ENCODE measurements around the gene AFF4. TPM values are rescaled to one million over a fixed set of nuclear protein-coding genes. Genes with fewer than 3 reads are reported as not detected.
A peak's percentile ranks its signal among the peaks of the same experiment; 100 is the strongest.

AFF4 gene
- total RNA-seq, 4 donors from 2014 or later: 47.6 to 109 (median 72.6) TPM

DNA sequence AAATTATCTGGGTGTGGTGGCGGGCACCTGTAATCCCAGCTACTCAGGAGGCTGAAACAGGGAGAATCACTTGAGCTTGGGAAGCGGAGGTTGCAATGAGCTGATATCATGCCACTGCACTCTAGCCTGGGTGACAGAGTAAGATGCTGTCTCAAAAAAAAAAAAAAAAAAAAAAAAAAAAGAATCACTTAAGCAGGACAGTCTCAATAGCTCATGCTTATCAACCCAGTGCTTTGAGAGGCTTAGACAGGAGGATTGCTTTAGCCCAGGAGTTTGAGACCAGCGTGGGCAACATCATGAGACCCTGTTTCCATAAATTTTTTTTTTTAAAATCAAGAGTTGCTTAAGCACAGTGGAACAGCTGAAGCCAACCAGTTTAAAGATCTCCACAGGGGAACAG, 47.3 kb downstream of the AFF4 start:
- DNase-seq: no peak
- Histone ChIP-seq H3K36me3 (peaks cover 0 to 56% (median 3%) of the 10 kb centered on the region in 3 donors), H3K4me1 (no peaks in the 10 kb centered on the region), H3K4me3 (no peak overlapping the region), H3K27ac (no peak overlapping the region), H3K9me3 (no peaks in the 10 kb centered on the region), H3K27me3 (no peaks in the 10 kb centered on the region)
- TF ChIP-seq POLR2A (IDR thresholded peaks at IDR 0.05) (no peak), CTCF (IDR thresholded peaks at IDR 0.05) (no peak)

DNA sequence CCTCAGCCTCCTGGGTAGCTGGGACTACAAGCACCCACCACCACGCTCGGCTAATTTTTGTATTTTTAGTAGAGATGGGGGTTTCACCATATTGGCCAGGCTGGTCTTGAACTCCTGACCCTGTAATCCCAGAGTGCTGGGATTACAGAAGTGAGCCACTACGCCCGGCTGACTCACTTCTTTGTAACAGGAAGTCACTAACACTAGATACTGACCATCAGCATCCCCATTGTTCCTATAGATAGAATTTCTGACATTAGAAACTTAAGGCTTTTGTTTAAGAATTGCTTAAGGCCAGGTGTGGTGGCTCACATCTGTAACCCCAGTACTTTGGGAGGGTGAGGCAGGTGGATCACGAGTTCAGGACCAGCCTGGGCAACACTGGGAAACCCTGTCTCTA, 47.8 kb downstream of the AFF4 start:
- Histone ChIP-seq H3K27me3 (no peaks in the 10 kb centered on the region), H3K36me3 (peaks cover 0 to 52% (median 3%) of the 10 kb centered on the region in 3 donors), H3K4me3 (no peak overlapping the region), H3K27ac (no peak overlapping the region), H3K4me1 (no peaks in the 10 kb centered on the region), H3K9me3 (no peaks in the 10 kb centered on the region)
- DNase-seq: no peak
- TF ChIP-seq POLR2A (IDR thresholded peaks at IDR 0.05): no peak
- TF ChIP-seq CTCF (IDR thresholded peaks at IDR 0.05): no peak

GRCh38 chr5:132909702-132910101, 53.7 kb downstream of the AFF4 start:
- DNase-seq: no peak
- H3K27ac ChIP-seq: no peak overlapping the region
- H3K36me3 ChIP-seq: peaks cover 0 to 44% (median 3%) of the 10 kb centered on the region in 3 donors
- H3K4me1 ChIP-seq: no peaks in the 10 kb centered on the region
- no peak for TF ChIP-seq CTCF (IDR thresholded peaks at IDR 0.05)
- no peak for TF ChIP-seq POLR2A (IDR thresholded peaks at IDR 0.05)
- H3K4me3 ChIP-seq: no peak overlapping the region
- no peaks in the 10 kb centered on the region for H3K9me3 ChIP-seq
- no peaks in the 10 kb centered on the region for H3K27me3 ChIP-seq

DNA sequence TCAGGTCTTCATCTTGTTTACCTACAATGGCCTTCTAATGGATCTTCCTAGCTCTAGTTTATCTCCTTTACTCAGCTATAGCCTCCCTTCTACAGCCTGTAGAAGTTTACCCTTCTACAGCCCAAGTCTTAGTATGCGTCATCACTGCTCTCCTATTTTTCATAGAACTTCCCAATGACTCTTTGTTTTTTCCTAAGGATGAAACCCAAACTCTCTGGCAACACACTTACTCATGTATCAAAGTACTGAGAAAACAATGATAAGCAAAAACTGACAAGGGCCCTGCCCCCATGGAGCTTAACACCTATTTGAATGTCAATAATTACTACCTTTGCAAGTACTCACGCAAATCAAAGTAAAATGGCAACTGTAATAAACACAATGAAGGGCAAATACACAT, 56.3 kb downstream of the AFF4 start:
- H3K27ac ChIP-seq: no peak overlapping the region
- peaks cover 0 to 28% (median under 1%) of the 10 kb centered on the region in 3 donors for H3K36me3 ChIP-seq
- TF ChIP-seq POLR2A (IDR thresholded peaks at IDR 0.05): no peak
- TF ChIP-seq CTCF (IDR thresholded peaks at IDR 0.05): no peak
- H3K4me1 ChIP-seq: no peaks in the 10 kb centered on the region
- H3K9me3 ChIP-seq: no peaks in the 10 kb centered on the region
- no peaks in the 10 kb centered on the region for H3K27me3 ChIP-seq
- DNase-seq: no peak
- no peak overlapping the region for H3K4me3 ChIP-seq

- Histone ChIP-seq H3K36me3 (peaks cover 0 to 28% (median 0%) of the 10 kb centered on the region in 3 donors), H3K27ac (no peak overlapping the region), H3K9me3 (no peaks in the 10 kb centered on the region), H3K4me1 (no peaks in the 10 kb centered on the region), H3K4me3 (no peak overlapping the region), H3K27me3 (no peaks in the 10 kb centered on the region)
- TF ChIP-seq CTCF (IDR thresholded peaks at IDR 0.05) (peak in 1 of 6 experiments; percentile 28), POLR2A (IDR thresholded peaks at IDR 0.05) (no peak)
- DNase-seq: no peak
Observed at GRCh38 chr5:132905938-132906337, 57.5 kb downstream of the AFF4 start.

- no peak for DNase-seq
- H3K36me3 ChIP-seq: peaks cover 0 to 38% (median 0%) of the 10 kb centered on the region in 3 donors
Observed at GRCh38 chr5:132901730-132902129, 61.7 kb downstream of the AFF4 start.

More at GRCh38 chr5:132901730-132902129, 61.7 kb downstream of the AFF4 start:
- no peak for TF ChIP-seq POLR2A (IDR thresholded peaks at IDR 0.05)
- TF ChIP-seq CTCF (IDR thresholded peaks at IDR 0.05): no peak
- Histone ChIP-seq H3K27me3 (no peaks in the 10 kb centered on the region), H3K27ac (no peak overlapping the region), H3K4me1 (no peaks in the 10 kb centered on the region), H3K4me3 (no peak overlapping the region), H3K9me3 (no peaks in the 10 kb centered on the region)

All from Peyer's patch (tissue), 4 donors.